Kidney (tissue), 14 donors: ENCODE results near the gene ALK. TPM values are rescaled to one million over a fixed set of nuclear protein-coding genes. Genes with fewer than 3 reads are reported as not detected.

Experiments used
- DNase-seq, 5 donors: peaks; one replicate each; pipeline ENCODE4 v3.0.0-alpha.2; 2013 to 2020
- FAIRE-seq: peaks from 2 replicates; lab custom pipeline; 2012; peaks lifted over from hg19 to GRCh38; lab: Jason Lieb, UNC
- H3K27ac ChIP-seq, 2 donors: one replicate each; pipeline ENCODE4 v1.7.0; 2013; ENCODE audit warnings: low read depth in 2 of 2, low read length in 2 of 2, inconsistent platforms in 1 of 2
- H3K27me3 ChIP-seq: one replicate; pipeline ENCODE4 v1.7.1; 2013; ENCODE audit warnings: low read length, inconsistent platforms; ENCODE audit not compliant: control insufficient read depth, insufficient read depth
- H3K36me3 ChIP-seq, 3 donors: one replicate each; pipeline versions ENCODE4 v1.7.0 to v1.7.1; 2013; ENCODE audit warnings: low read length in 3 of 3, control low read depth in 1 of 3, inconsistent platforms in 1 of 3; ENCODE audit not compliant: insufficient read depth in 3 of 3, control insufficient read depth in 2 of 3
- H3K4me1 ChIP-seq, 3 donors: one replicate each; pipeline versions ENCODE4 v1.7.0 to v1.7.1; 2013; ENCODE audit warnings: low read length in 3 of 3, inconsistent platforms in 1 of 3, low read depth in 1 of 3; ENCODE audit not compliant: control insufficient read depth in 2 of 3, insufficient read depth in 2 of 3
- H3K4me3 ChIP-seq, 3 donors: one replicate each; pipeline versions ENCODE4 v1.7.0 to v1.8.1; 2013; ENCODE audit warnings: low read length in 3 of 3, control low read depth in 1 of 3, inconsistent platforms in 1 of 3
- H3K9ac ChIP-seq, 3 donors: one replicate each; pipeline versions ENCODE4 v1.7.0 to v1.7.1; 2013; ENCODE audit warnings: low read length in 3 of 3, control low read depth in 1 of 3, inconsistent platforms in 1 of 3
- H3K9me3 ChIP-seq, 3 donors: one replicate each; pipeline versions ENCODE4 v1.7.0 to v1.7.1; 2013; ENCODE audit warnings: low read length in 3 of 3, control low read depth in 1 of 3, inconsistent platforms in 1 of 3; ENCODE audit not compliant: control insufficient read depth in 2 of 3, insufficient read depth in 1 of 3
- CTCF ChIP-seq: IDR thresholded peaks from 3 replicates; pipeline ENCODE4 v1.5.1; 2012; ENCODE audit warnings: mild to moderate bottlenecking, moderate library complexity, borderline replicate concordance; ENCODE audit not compliant: insufficient read depth; ENCODE audit errors: extremely low read depth
- intact Hi-C: fragments of 100-400 bp; cut with DNase I; formaldehyde crosslinking; loops from one replicate; pipeline ENCODE4 v1.11.1; 2022
- polyA plus RNA-seq: library from polyadenylated mRNA; stranded (reverse); fragments of 350-450 nt; fragmentation: Illumina TruSeq; extraction: RNeasy Lipid Tissue Mini Kit (QIAGEN cat#74804); gene quantifications from one replicate; pipeline ENCODE4 v1.2.3, GENCODE V29; 2014; ENCODE audit warnings: low read depth, low replicate concordance; ENCODE audit not compliant: insufficient read depth
- total RNA-seq: library from RNA; stranded (reverse); fragmentation: NEBNext Ultra II Directional; extraction: Animal tissue kit (Norgen Biotek cat#: 25700); gene quantifications from one replicate; pipeline ENCODE4 v1.2.1, GENCODE V29; 2021
- donor health status: control.
- donor health status: control.
- donor health status: control.
- donor health status: control.
- donor health status: control.
- donor health status: DM: yes; HTN: yes; CAD: no.
- donor health status: Normal renal cell carcinoma (clear cell type).

ALK gene
- total and polyA plus RNA-seq, 2 donors from 2014 or later: 0.13 TPM; not detected in 1

GRCh38 chr2:29226375-29226774 lies 695.0 kb downstream of the ALK start:
- Histone ChIP-seq H3K4me3 (no peak overlapping the region), H3K9me3 (no peaks in the 10 kb centered on the region), H3K27ac (no peak overlapping the region), H3K9ac (no peak overlapping the region), H3K36me3 (no peaks in the 10 kb centered on the region), H3K27me3 (no peaks in the 10 kb centered on the region), H3K4me1 (peaks cover 0 to 5% (median 0%) of the 10 kb centered on the region in 3 donors)
- FAIRE-seq (no peak), DNase-seq (no peak)
- intact Hi-C loops: no loop called here
- TF ChIP-seq CTCF: no peak

GRCh38 chr2:29225814-29226213 lies 695.6 kb downstream of the ALK start:
- no peaks in the 10 kb centered on the region for H3K9me3 ChIP-seq
- no peaks in the 10 kb centered on the region for H3K27me3 ChIP-seq
- no peak for TF ChIP-seq CTCF
- intact Hi-C loops: no loop called here
- FAIRE-seq (no peak), DNase-seq (no peak)
- peaks cover 0 to 5% (median 0%) of the 10 kb centered on the region in 3 donors for H3K4me1 ChIP-seq
- H3K27ac ChIP-seq: no peak overlapping the region
- H3K9ac ChIP-seq: no peak overlapping the region
- H3K4me3 ChIP-seq: no peak overlapping the region
- H3K36me3 ChIP-seq: no peaks in the 10 kb centered on the region

- Histone ChIP-seq H3K4me1 (peaks cover 0 to 5% (median 0%) of the 10 kb centered on the region in 3 donors), H3K9me3 (no peaks in the 10 kb centered on the region), H3K36me3 (no peaks in the 10 kb centered on the region), H3K4me3 (no peak overlapping the region), H3K9ac (no peak overlapping the region), H3K27me3 (no peaks in the 10 kb centered on the region), H3K27ac (no peak overlapping the region)
- DNase-seq: no peak
- FAIRE-seq: no peak
- TF ChIP-seq CTCF: no peak
- intact Hi-C loops: no loop called here
These were observed 696.5 kb downstream of the ALK start for GRCh38 chr2:29224693-29225551.
